HepG2 (cell line): ENCODE measurements around the gene PRKRIP1. TPM values are rescaled to one million over a fixed set of nuclear protein-coding genes. Genes with fewer than 3 reads are reported as not detected.

Source experiments
- ELF1 ChIP-seq: sonication (generic); formaldehyde crosslinking; IDR thresholded peaks from 2 replicates; pipeline ENCODE4 v1.4.0; 2020; ENCODE audit warnings: missing genetic modification reagents
- KDM4B ChIP-seq: sonication (generic); formaldehyde crosslinking; IDR thresholded peaks from 2 replicates; pipeline ENCODE4 v1.4.0; 2020; ENCODE audit warnings: missing genetic modification reagents
- MAZ ChIP-seq, 2 experiments: sonication (generic) in 1 of 2; formaldehyde crosslinking in 1 of 2; IDR thresholded peaks; 2 replicates each; pipeline versions ENCODE4 v1.5.0 to v1.6.1; 2012 to 2020; ENCODE audit warnings: low read depth in 2 of 2, mild to moderate bottlenecking in 2 of 2, borderline replicate concordance in 1 of 2, improper control_type of control experiment in 1 of 2, low read length in 1 of 2, missing genetic modification reagents in 1 of 2, moderate library complexity in 1 of 2
- MTA1 ChIP-seq: sonication (generic); formaldehyde crosslinking; IDR thresholded peaks from 2 replicates; pipeline ENCODE4 v1.4.0; 2020; ENCODE audit warnings: missing genetic modification reagents, mild to moderate bottlenecking, borderline replicate concordance
- ZMYM4 ChIP-seq: sonication (generic); formaldehyde crosslinking; IDR thresholded peaks from 2 replicates; pipeline ENCODE4 v1.8.1; 2023; ENCODE audit warnings: mild to moderate bottlenecking, missing genetic modification reagents
- ZNF564 ChIP-seq: sonication (generic); formaldehyde crosslinking; IDR thresholded peaks from 2 replicates; pipeline ENCODE4 v1.8.1; 2023; ENCODE audit warnings: mild to moderate bottlenecking, missing genetic modification reagents
- ZNF777 ChIP-seq: sonication (generic); formaldehyde crosslinking; IDR thresholded peaks from 2 replicates; pipeline ENCODE4 v1.4.0; 2020; ENCODE audit warnings: missing genetic modification reagents
- ZNF781 ChIP-seq: sonication (generic); formaldehyde crosslinking; IDR thresholded peaks from 2 replicates; pipeline ENCODE4 v1.5.1; 2020; ENCODE audit warnings: borderline replicate concordance, mild to moderate bottlenecking, missing genetic modification reagents; ENCODE audit errors: not compliant biosample characterization
- polyA plus RNA-seq, 8 experiments: library from polyadenylated mRNA; depleted of rRNA in 3 of 8; stranded (reverse) in 7 of 8; unstranded in 1 of 8; fragments of >200 nt; fragmentation: Illumina TruSeq in 4 of 8; extraction: Trizol in 4 of 8; gene quantifications; 2 replicates each; pipeline versions ENCODE4 v1.2.1 to v1.2.3, GENCODE V29; 2011 to 2016; ENCODE audit warnings: low read depth in 4 of 8, missing spikeins in 1 of 8, mixed read lengths in 1 of 8; ENCODE audit not compliant: insufficient read depth in 1 of 8
- total RNA-seq, 5 experiments: library from RNA; depleted of rRNA; stranded (reverse); fragments of >200 nt; fragmentation: Illumina TruSeq; extraction: Trizol; gene quantifications; 2 replicates each; pipeline ENCODE4 v1.2.3, GENCODE V29; 2016; ENCODE audit warnings: low read depth in 1 of 5
- TF ChIP-seq, protein P1 (sequence below): IDR thresholded peaks from 2 replicates; pipeline ENCODE4 v1.4.0; 2020; ENCODE audit warnings: mild to moderate bottlenecking, missing genetic modification reagents
- TF ChIP-seq, protein P2 (sequence below): IDR thresholded peaks from 2 replicates; pipeline ENCODE4 v1.6.1; 2016; ENCODE audit warnings: mild to moderate bottlenecking
- TF ChIP-seq, protein P3 (sequence below): IDR thresholded peaks from 2 replicates; pipeline ENCODE4 v1.6.1; 2016; ENCODE audit warnings: low read depth

Gene PRKRIP1
- total and polyA plus RNA-seq, 2 of the 13 experiments (the other 11 are each of a cell fraction or from before 2014, with no cell fraction given): 13.2 to 16.8 TPM

DNA sequence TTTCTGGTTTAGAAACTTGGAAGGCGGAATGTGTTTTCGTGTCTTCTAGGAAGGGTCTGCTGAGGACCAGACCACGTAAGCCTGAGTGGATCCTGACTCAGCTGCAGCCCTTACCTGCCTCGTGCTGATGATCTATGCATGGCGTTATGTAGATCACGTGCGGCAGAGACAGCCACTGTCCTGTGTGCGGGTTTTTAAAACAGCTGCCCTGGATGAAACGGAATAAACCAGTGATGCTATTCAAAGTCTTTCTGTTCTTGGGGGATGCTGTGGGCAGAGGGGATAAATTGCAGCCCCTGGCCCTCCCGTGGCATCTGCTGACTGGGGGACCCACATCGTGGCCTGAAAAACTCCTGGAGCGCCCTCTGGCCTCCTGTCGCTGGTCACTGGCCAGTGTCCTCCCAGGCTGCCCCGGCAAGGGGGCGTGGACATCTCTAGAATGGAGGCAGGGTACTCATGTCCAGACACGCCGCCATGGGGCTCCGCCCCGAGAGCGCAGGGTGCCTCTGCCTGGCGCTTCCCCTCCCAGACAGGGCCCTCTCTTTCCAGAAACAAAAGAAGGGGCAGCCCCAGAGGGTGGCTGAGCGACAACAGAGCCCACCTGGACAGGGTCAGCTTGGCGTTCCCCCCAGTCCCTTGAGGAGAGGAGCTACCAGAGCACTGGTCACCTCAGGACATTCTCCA is 55.4 kb downstream of the PRKRIP1 start (continued):
- TF ChIP-seq MAZ (IDR thresholded peaks at IDR 0.05; ENCODE audit: borderline replicate concordance, low read depth, low read length) (peak; percentile 32; the same call in 1 of the 2 replicates), MAZ (CRISPR knock-in tag; IDR thresholded peaks at IDR 0.05; ENCODE audit: low read depth) (no peak), ZNF781 (CRISPR knock-in tag) (peak; percentile 56), ZNF564 (CRISPR knock-in tag) (no peak), KDM4B (CRISPR knock-in tag) (no peak), ZNF777 (CRISPR knock-in tag) (0 out of 2 replicates have a peak, but pooled peaks have one; percentile 29), MTA1 (CRISPR knock-in tag) (peak; percentile 34; the same call in 1 of the 2 replicates), ZMYM4 (CRISPR knock-in tag) (0 out of 2 replicates have a peak, but pooled peaks have one; percentile 19), ELF1 (CRISPR knock-in tag) (no peak)
- TF ChIP-seq, protein P1, sequence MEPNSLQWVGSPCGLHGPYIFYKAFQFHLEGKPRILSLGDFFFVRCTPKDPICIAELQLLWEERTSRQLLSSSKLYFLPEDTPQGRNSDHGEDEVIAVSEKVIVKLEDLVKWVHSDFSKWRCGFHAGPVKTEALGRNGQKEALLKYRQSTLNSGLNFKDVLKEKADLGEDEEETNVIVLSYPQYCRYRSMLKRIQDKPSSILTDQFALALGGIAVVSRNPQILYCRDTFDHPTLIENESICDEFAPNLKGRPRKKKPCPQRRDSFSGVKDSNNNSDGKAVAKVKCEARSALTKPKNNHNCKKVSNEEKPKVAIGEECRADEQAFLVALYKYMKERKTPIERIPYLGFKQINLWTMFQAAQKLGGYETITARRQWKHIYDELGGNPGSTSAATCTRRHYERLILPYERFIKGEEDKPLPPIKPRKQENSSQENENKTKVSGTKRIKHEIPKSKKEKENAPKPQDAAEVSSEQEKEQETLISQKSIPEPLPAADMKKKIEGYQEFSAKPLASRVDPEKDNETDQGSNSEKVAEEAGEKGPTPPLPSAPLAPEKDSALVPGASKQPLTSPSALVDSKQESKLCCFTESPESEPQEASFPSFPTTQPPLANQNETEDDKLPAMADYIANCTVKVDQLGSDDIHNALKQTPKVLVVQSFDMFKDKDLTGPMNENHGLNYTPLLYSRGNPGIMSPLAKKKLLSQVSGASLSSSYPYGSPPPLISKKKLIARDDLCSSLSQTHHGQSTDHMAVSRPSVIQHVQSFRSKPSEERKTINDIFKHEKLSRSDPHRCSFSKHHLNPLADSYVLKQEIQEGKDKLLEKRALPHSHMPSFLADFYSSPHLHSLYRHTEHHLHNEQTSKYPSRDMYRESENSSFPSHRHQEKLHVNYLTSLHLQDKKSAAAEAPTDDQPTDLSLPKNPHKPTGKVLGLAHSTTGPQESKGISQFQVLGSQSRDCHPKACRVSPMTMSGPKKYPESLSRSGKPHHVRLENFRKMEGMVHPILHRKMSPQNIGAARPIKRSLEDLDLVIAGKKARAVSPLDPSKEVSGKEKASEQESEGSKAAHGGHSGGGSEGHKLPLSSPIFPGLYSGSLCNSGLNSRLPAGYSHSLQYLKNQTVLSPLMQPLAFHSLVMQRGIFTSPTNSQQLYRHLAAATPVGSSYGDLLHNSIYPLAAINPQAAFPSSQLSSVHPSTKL (CRISPR knock-in tag): 0 out of 2 replicates have a peak, but pooled peaks have one; percentile 11
- TF ChIP-seq, protein P2, sequence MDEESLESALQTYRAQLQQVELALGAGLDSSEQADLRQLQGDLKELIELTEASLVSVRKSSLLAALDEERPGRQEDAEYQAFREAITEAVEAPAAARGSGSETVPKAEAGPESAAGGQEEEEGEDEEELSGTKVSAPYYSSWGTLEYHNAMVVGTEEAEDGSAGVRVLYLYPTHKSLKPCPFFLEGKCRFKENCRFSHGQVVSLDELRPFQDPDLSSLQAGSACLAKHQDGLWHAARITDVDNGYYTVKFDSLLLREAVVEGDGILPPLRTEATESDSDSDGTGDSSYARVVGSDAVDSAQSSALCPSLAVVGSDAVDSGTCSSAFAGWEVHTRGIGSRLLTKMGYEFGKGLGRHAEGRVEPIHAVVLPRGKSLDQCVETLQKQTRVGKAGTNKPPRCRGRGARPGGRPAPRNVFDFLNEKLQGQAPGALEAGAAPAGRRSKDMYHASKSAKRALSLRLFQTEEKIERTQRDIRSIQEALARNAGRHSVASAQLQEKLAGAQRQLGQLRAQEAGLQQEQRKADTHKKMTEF (CRISPR knock-in tag): peak; percentile 29; the same call in 1 of the 2 replicates
- TF ChIP-seq, protein P3, sequence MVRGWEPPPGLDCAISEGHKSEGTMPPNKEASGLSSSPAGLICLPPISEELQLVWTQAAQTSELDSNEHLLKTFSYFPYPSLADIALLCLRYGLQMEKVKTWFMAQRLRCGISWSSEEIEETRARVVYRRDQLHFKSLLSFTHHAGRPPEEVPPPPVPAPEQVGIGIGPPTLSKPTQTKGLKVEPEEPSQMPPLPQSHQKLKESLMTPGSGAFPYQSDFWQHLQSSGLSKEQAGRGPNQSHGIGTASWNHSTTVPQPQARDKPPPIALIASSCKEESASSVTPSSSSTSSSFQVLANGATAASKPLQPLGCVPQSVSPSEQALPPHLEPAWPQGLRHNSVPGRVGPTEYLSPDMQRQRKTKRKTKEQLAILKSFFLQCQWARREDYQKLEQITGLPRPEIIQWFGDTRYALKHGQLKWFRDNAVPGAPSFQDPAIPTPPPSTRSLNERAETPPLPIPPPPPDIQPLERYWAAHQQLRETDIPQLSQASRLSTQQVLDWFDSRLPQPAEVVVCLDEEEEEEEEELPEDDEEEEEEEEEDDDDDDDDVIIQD (CRISPR knock-in tag): 0 out of 2 replicates have a peak, but pooled peaks have one; percentile 18
